HG02870 (cell line): ENCODE measurements around the gene APOC3.

ENCODE experiments used
- ATAC-seq: cut with Tn5 transposase; IDR thresholded peaks from one replicate; pipeline ENCODE4 v1.9.1; 2021; ENCODE audit warnings: mild to moderate bottlenecking, moderate library complexity; ENCODE audit not compliant: unreplicated experiment

The APOC3 gene

GRCh38 chr11:116843661-116844060, 14.0 kb downstream of the APOC3 start:
- no peak for ATAC-seq

- no peak for ATAC-seq
Observed at GRCh38 chr11:116844722-116845121, 15.0 kb downstream of the APOC3 start.

GRCh38 chr11:116847612-116848011, 17.9 kb downstream of the APOC3 start:
- ATAC-seq, result no peak

GRCh38 chr11:116849060-116849459, 19.4 kb downstream of the APOC3 start:
- no peak for ATAC-seq

DNA sequence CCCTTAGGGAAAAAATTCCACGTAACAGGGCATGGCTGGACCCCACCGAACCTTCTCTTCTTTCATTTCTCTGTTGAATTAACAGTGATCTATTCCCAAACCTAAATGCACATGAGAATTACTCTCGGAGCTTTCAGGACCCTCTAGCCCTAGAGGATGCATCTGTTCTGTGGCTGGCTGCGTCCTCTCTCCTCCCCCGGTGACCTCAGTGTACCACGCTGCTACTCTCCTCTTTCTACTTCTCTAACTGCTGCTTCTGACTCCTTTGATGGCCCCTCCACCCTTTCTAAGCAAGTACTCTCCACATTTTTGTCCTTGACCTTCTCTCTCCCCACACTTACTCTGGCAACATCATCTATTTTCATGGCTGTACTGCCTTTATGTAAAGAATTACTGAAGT, 19.8 kb downstream of the APOC3 start:
- no peak for ATAC-seq

DNA sequence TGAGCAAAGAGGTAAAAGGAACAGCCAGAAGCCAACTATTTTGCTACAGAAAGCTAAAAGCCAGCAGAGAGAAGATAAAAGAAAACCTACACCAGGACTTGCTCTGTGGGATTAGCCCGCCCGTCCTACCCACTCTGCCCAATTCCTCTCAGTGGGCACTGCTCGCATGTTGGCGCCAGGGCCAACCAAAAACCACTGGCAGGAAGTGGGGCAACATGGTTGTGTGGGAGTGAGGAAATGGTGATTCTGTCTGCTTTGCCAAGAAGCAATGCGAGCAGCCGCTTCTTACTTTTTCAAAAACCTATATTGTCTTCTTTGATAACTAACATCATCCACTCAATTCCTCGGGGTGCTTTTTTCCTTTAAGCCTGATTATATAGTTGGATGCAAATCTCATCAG, 21.9 kb downstream of the APOC3 start:
- ATAC-seq, result no peak

GRCh38 chr11:116852261-116853031, 22.7 kb downstream of the APOC3 start:
- ATAC-seq, result no peak

GRCh38 chr11:116853461-116854073, 23.9 kb downstream of the APOC3 start:
- ATAC-seq, result peak; percentile 96

DNA sequence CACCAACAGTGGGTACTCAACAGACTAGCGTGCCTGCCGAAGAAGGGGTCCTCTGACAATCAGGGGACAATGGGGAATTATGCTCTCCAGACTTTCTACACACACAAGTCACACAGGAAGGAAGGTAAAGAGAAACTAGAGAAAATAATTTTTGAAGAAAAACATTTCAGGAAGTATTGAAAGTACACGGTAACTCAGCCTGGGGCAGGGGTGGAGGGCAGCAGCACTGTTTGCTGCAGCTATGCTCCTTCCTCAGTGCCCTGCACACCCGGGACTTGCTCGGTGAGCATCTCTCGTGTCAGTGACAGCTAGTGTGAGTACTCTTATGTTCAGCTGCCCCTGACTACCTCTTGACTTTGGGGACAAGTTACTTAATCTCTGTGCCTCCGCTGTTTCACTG, 25.7 kb downstream of the APOC3 start:
- ATAC-seq, result no peak

DNA sequence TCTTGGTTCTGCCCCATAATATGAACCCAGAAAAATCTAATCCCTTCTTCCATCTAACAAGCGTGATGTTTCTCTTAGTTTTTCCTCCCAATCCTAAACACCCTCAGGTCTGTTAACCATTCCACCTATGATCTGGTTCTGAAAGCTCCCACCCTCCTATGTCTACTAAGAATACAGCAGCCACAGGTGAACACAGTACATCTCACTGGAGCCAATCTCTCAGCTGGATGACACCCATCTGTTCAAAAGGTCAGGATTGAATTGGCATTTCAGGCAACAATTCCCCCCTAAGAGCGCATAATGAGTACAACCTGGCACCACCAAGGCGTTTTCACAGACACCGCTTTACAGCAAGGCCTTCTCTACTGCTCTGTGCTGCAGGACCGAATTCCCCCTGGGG, 26.7 kb downstream of the APOC3 start:
- ATAC-seq, result no peak

GRCh38 chr11:116857316-116857715, 27.6 kb downstream of the APOC3 start:
- ATAC-seq, result no peak

DNA sequence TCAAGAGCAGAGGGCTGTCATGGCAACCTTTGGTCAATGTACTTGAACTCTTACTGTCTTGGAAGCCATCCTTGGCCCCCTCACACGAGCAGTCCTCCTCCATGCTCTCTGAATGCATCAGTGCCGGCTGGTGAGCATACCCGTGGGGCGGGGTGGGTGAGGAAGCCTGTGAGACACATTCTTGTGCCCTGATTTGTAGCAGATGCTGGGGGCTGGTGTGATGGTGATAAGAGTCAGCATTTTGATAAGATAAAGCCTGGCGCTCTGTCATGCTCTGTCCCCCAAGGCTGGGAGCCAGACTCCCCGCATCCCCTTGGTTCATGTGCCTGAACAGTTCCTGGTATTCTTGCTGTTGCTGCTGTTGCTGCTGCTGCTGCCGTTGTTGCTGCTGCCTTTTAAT, 28.2 kb downstream of the APOC3 start:
- ATAC-seq, result no peak

DNA sequence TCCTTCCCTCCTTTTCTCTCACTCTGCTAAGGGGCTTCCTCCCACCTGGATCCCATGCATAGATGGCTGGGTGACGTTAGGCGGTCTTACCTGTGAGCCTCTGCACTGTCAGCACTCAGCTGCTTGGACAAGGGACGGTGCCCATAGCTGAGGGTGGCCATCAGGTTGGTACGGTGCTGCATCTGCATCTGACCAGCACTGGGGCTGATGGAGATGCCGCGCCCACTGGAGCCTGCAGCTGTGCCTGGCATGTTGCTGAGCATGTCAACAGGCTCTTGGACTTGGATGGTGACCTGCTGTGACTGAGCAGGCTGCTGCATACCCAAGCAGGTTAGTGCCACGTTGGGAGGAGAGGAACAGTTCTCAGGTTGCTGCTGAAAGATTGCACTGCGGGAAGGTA, 29.5 kb downstream of the APOC3 start:
- no peak for ATAC-seq

GRCh38 chr11:116860303-116860702, 30.6 kb downstream of the APOC3 start:
- no peak for ATAC-seq

- ATAC-seq, result no peak
Observed at GRCh38 chr11:116861539-116861938, 31.8 kb downstream of the APOC3 start.

GRCh38 chr11:116862185-116862584, 32.5 kb downstream of the APOC3 start:
- no peak for ATAC-seq

- ATAC-seq, result no peak
Observed at GRCh38 chr11:116862951-116863350, 33.2 kb downstream of the APOC3 start.

GRCh38 chr11:116864531-116864930, 34.8 kb downstream of the APOC3 start:
- ATAC-seq, result no peak

DNA sequence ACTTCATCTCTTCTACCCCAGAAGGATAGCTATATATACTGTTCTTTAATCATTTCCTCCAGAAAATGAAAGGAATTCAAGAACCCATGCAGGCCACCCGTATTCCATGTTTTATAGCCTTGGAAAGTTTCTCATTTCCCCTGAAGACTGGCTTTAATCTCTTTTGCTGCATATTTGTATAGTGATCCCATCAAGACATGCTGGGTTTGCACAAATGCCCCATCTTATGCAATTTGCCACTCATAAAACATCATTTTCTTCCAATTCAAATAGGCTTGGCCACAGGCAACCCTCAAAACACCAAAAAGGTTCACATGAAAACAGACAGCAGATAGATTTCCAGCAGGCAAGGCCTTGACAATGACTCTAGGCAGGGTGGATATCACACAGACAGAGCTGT, 36.0 kb downstream of the APOC3 start:
- ATAC-seq, result no peak

DNA sequence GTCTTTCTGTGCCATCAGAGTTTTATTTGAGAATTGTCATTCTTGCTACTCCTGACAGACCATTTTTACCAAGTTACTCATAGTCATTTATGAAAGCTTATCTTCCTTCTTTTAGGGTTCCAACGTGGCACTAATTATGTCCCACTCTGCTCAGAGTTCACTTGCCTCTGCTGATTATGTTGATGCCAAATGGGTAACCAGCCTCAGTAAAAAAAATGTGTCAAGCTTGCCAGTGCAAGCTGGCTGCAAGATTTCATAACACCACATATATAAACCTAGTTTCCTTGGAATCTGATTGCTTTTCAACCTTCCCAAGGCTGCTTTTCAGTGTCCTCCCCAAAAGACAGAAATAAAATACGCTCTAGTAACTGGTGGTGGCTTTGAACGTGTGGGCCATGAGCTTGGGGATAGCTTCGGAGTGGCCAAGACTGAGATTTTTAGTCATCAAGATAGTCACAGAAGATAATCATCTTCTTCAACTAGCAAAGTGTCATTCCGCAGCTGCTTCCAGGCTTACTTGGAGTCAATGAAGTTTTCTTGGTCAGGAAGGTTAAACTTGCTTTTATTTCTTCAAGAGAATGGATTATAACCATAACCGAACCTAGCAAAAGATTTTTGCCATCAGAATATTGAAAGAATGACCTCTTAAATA, 37.2 kb downstream of the APOC3 start:
- no peak for ATAC-seq

- no peak for ATAC-seq
Observed at GRCh38 chr11:116867619-116868018, 37.9 kb downstream of the APOC3 start.

- no peak for ATAC-seq
Observed at GRCh38 chr11:116868066-116868465, 38.4 kb downstream of the APOC3 start.
